HEK293T (cell line): ENCODE results near the gene MAML2.

Experiments
- BHLHE40 ChIP-seq: fragments of 450-650 bp; IDR thresholded peaks from 2 replicates; pipeline ENCODE4 v1.6.1; 2016; ENCODE audit warnings: mild to moderate bottlenecking, moderate library complexity, borderline replicate concordance
- ELF4 ChIP-seq: fragments of 450-650 bp; IDR thresholded peaks from 2 replicates; pipeline ENCODE4 v1.6.1; 2017; ENCODE audit warnings: antibody characterized with exemption
- FOXA1 ChIP-seq: fragments of 450-650 bp; IDR thresholded peaks from 2 replicates; pipeline ENCODE4 v1.6.1; 2016; ENCODE audit warnings: mild to moderate bottlenecking
- FOXK2 ChIP-seq: fragments of 450-650 bp; IDR thresholded peaks from 2 replicates; pipeline ENCODE4 v1.6.1; 2016; ENCODE audit warnings: mild to moderate bottlenecking
- FOXM1 ChIP-seq: fragments of 450-650 bp; IDR thresholded peaks from 2 replicates; pipeline ENCODE4 v1.6.1; 2017; ENCODE audit warnings: mild to moderate bottlenecking, borderline replicate concordance
- NFRKB ChIP-seq: fragments of 450-650 bp; IDR thresholded peaks from 2 replicates; pipeline ENCODE4 v1.6.1; 2016; ENCODE audit warnings: mild to moderate bottlenecking, moderate library complexity
- SP1 ChIP-seq: fragments of 450-650 bp; IDR thresholded peaks from 2 replicates; pipeline ENCODE4 v1.6.1; 2017
- SUZ12 ChIP-seq: fragments of 450-650 bp; IDR thresholded peaks from 2 replicates; pipeline ENCODE4 v1.6.1; 2016; ENCODE audit warnings: mild to moderate bottlenecking
- TARDBP ChIP-seq: fragments of 450-650 bp; IDR thresholded peaks from 2 replicates; pipeline ENCODE4 v1.6.1; 2016

- TF ChIP-seq SP1 (no peak), FOXA1 (no peak), FOXK2 (no peak), FOXM1 (no peak), ELF4 (no peak), NFRKB (no peak), TARDBP (no peak), BHLHE40 (no peak), SUZ12 (no peak)
Measured at GRCh38 chr11:96309016-96309642, 33.9 kb downstream of the MAML2 start.
